ENCODE results near the gene IL16.

DNA sequence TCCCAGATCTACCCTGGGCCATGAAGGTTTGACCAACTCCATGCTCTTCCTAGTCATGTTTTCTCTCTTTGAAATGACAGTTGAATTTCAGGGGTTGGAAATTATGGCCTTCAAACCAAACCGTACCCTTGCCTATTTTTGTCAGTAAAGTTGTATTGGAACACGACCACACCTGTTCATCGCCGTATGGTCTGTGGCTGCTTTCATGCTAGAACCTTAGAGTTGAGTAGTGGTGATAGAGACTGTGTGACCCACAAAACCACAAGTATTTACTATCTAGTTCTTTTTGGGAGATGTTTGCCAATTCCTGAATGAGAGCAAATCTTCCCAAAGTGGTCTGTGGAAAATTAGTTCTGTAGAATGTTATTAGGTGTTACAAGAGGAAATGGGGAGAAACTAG lies 151.2 kb downstream of the IL16 start:
- TF ChIP-seq POLR2AphosphoS5 (IDR thresholded peaks at IDR 0.05; ENCODE audit: low read depth, low read length) (no peak), TAF1 (IDR thresholded peaks at IDR 0.05; ENCODE audit: borderline replicate concordance, insufficient read depth, low read length) (no peak), SIN3A (IDR thresholded peaks at IDR 0.05; ENCODE audit: borderline replicate concordance, insufficient read depth, low read length) (no peak), FOXP2 (optimal IDR thresholded peaks at IDR 0.05; ENCODE audit: borderline replicate concordance, extremely low read depth, extremely low read length, insufficient read depth) (no peak)
- TF ChIP-seq, protein P1, sequence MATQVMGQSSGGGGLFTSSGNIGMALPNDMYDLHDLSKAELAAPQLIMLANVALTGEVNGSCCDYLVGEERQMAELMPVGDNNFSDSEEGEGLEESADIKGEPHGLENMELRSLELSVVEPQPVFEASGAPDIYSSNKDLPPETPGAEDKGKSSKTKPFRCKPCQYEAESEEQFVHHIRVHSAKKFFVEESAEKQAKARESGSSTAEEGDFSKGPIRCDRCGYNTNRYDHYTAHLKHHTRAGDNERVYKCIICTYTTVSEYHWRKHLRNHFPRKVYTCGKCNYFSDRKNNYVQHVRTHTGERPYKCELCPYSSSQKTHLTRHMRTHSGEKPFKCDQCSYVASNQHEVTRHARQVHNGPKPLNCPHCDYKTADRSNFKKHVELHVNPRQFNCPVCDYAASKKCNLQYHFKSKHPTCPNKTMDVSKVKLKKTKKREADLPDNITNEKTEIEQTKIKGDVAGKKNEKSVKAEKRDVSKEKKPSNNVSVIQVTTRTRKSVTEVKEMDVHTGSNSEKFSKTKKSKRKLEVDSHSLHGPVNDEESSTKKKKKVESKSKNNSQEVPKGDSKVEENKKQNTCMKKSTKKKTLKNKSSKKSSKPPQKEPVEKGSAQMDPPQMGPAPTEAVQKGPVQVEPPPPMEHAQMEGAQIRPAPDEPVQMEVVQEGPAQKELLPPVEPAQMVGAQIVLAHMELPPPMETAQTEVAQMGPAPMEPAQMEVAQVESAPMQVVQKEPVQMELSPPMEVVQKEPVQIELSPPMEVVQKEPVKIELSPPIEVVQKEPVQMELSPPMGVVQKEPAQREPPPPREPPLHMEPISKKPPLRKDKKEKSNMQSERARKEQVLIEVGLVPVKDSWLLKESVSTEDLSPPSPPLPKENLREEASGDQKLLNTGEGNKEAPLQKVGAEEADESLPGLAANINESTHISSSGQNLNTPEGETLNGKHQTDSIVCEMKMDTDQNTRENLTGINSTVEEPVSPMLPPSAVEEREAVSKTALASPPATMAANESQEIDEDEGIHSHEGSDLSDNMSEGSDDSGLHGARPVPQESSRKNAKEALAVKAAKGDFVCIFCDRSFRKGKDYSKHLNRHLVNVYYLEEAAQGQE (IDR thresholded peaks at IDR 0.05; ENCODE audit: insufficient read depth in 1 of 2, low read depth in 2 of 2, low read length in 2 of 2) = no peak
